Upper lobe of left lung (tissue), 6 donors: ENCODE data around the gene ANO10. TPM values are rescaled to one million over a fixed set of nuclear protein-coding genes. Genes with fewer than 3 reads are reported as not detected.
"Not testable (repeated sequence)": the region's sequence is repeated elsewhere in the genome, so short reads cannot be mapped to it uniquely, and the experiment has no call there.

Source experiments
- ATAC-seq, 2 donors: fragments of 200-7000 bp; cut with Tn5 transposase; one replicate each; pipeline ENCODE4 v1.9.1; 2022; ENCODE audit warnings: mild to moderate bottlenecking in 2 of 2, moderate library complexity in 2 of 2; ENCODE audit not compliant: low FRiP score in 2 of 2
- DNase-seq, 2 donors: peaks; one replicate each; pipeline ENCODE4 v3.0.0-alpha.2; 2019 to 2020
- H3K27ac ChIP-seq, 4 donors: fragments of 200-600 bp; sonication (generic); one replicate each; pipeline ENCODE4 v1.5.1; 2016 to 2019
- H3K27me3 ChIP-seq, 4 donors: fragments of 200-600 bp; sonication (generic); one replicate each; pipeline ENCODE4 v1.5.1; 2017 to 2019
- H3K36me3 ChIP-seq, 4 donors: fragments of 200-600 bp; sonication (generic); one replicate each; pipeline ENCODE4 v1.5.1; 2016 to 2019
- H3K4me1 ChIP-seq, 4 donors: fragments of 200-600 bp; sonication (generic); one replicate each; pipeline ENCODE4 v1.5.1; 2018 to 2019
- H3K4me3 ChIP-seq, 4 donors: fragments of 200-600 bp; sonication (generic); one replicate each; pipeline ENCODE4 v1.5.1; 2017 to 2019; ENCODE audit warnings: mild to moderate bottlenecking in 2 of 4, moderate library complexity in 1 of 4
- H3K9me3 ChIP-seq, 4 donors: fragments of 200-600 bp; sonication (generic); one replicate each; pipeline ENCODE4 v1.5.1; 2018 to 2019
- EP300 ChIP-seq, 4 donors: sonication (generic); formaldehyde crosslinking; IDR thresholded peaks; one replicate each; pipeline ENCODE4 v1.5.1; 2017; ENCODE audit warnings: antibody characterized with exemption in 4 of 4, control low read depth in 2 of 4
- POLR2A ChIP-seq, 4 donors: fragments of 450-650 bp; IDR thresholded peaks; one replicate each; pipeline ENCODE4 v1.5.1; 2016 to 2017; ENCODE audit warnings: antibody characterized with exemption in 4 of 4, mild to moderate bottlenecking in 2 of 4
- POLR2AphosphoS5 ChIP-seq, 2 donors: sonication (generic); formaldehyde crosslinking; IDR thresholded peaks; one replicate each; pipeline ENCODE4 v1.5.1; 2017; ENCODE audit warnings: antibody characterized with exemption in 2 of 2
- WGBS, 2 donors: methylation state at CpG; one replicate each; pipeline ENCODE4 v1.1.5; 2017 to 2018; 5-methylcytosine and 5-hydroxymethylcytosine counted together
- total RNA-seq, 6 donors: library from RNA; depleted of rRNA in 4 of 6; stranded (reverse); fragments of >200 nt in 4 of 6; gene quantifications; one replicate each; pipeline versions ENCODE4 v1.1.0 to v1.2.1, GENCODE V29; 2016 to 2021
- TF ChIP-seq, protein P1 (sequence below), 6 experiments: fragments of 450-650 bp in 4 of 6; fragments of 200-600 bp in 2 of 6; sonication (generic) in 2 of 6; IDR thresholded peaks; one replicate each; pipeline ENCODE4 v1.5.1; 2016 to 2019; ENCODE audit warnings: antibody characterized with exemption in 6 of 6
- donor health status: DM: no; HTN: no; CAD: no; lungs with moderate emphysema.
- donor health status: DM: no; HTN: yes; CAD: no; lungs with severe emphysema.

The ANO10 gene, protein sequence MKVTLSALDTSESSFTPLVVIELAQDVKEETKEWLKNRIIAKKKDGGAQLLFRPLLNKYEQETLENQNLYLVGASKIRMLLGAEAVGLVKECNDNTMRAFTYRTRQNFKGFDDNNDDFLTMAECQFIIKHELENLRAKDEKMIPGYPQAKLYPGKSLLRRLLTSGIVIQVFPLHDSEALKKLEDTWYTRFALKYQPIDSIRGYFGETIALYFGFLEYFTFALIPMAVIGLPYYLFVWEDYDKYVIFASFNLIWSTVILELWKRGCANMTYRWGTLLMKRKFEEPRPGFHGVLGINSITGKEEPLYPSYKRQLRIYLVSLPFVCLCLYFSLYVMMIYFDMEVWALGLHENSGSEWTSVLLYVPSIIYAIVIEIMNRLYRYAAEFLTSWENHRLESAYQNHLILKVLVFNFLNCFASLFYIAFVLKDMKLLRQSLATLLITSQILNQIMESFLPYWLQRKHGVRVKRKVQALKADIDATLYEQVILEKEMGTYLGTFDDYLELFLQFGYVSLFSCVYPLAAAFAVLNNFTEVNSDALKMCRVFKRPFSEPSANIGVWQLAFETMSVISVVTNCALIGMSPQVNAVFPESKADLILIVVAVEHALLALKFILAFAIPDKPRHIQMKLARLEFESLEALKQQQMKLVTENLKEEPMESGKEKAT
- 10 to 100 TPM; 12.9 to 27.2 (median 18.3) TPM for total RNA-seq

DNA sequence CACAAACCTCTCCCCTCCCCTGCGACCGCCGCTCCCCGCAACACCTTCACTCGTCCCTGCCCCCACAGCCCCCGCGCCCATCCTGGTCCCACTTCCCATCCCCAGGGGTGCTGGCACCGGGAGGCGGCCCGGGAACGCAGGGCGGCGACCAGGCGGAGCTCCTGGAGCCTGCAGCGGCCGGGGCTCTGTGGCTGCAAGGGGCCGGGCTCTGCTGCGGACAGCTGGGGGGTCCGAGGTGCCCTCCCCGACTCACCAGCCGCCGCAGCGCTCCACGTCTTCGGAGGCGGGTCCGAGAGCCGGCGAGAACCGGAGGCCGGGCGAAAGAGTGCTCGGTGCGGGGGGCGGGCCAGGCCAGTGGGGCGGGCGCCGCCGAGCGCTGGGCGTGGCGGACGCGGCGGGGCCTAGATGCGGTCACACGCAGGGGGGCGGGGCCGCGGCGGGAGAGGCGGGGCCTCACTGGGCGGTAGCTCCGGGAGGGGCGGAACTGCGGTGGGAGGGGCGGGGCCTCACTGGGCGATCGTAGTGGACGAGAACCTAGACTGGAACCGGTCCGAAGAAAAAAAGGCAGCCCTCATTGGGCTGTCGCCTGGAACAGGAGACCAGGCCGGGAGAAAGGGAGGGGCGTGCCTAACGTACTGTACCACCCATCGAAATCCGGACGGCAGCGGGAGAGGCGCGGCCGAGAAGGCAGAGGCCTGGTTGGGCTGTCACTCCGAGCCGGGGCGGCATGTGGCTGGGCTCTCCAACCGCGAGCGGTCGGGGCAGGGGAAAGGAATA lies at the start of gene ANO10:
TSS of gene ANO10 (minus strand) at position 356 of the 777 bp plus-strand sequence. CDS start 16,159 bp downstream, outside the sequence.
- WGBS, 2 donors = 0 to 1% methylated on average over 20 to 38 of the region's 80 CpGs
- Histone ChIP-seq H3K9me3 (no peaks in the 10 kb centered on the region), H3K4me1 (peaks cover 6 to 14% (median 10%) of the 10 kb centered on the region in 4 donors), H3K27me3 (no peaks in the 10 kb centered on the region), H3K27ac (peak within 1 kb of the TSS; percentile 77 to 91 (median 87)), H3K4me3 (peak within 1 kb of the TSS; percentile 77 to 98 (median 88)), H3K36me3 (no peaks in the 10 kb centered on the region)
- TF ChIP-seq POLR2AphosphoS5 (IDR thresholded peaks at IDR 0.05) (peak; percentile 40 to 81), POLR2A (IDR thresholded peaks at IDR 0.05) (peak in 2 of 4 donors; percentile 63 to 73), EP300 (IDR thresholded peaks at IDR 0.05) (peak in 1 of 4 donors; percentile 21)
- TF ChIP-seq, protein P1, sequence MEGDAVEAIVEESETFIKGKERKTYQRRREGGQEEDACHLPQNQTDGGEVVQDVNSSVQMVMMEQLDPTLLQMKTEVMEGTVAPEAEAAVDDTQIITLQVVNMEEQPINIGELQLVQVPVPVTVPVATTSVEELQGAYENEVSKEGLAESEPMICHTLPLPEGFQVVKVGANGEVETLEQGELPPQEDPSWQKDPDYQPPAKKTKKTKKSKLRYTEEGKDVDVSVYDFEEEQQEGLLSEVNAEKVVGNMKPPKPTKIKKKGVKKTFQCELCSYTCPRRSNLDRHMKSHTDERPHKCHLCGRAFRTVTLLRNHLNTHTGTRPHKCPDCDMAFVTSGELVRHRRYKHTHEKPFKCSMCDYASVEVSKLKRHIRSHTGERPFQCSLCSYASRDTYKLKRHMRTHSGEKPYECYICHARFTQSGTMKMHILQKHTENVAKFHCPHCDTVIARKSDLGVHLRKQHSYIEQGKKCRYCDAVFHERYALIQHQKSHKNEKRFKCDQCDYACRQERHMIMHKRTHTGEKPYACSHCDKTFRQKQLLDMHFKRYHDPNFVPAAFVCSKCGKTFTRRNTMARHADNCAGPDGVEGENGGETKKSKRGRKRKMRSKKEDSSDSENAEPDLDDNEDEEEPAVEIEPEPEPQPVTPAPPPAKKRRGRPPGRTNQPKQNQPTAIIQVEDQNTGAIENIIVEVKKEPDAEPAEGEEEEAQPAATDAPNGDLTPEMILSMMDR (IDR thresholded peaks at IDR 0.05) = no peak
- ATAC-seq (peak; percentile 99), DNase-seq (peak; percentile 100)

DNA sequence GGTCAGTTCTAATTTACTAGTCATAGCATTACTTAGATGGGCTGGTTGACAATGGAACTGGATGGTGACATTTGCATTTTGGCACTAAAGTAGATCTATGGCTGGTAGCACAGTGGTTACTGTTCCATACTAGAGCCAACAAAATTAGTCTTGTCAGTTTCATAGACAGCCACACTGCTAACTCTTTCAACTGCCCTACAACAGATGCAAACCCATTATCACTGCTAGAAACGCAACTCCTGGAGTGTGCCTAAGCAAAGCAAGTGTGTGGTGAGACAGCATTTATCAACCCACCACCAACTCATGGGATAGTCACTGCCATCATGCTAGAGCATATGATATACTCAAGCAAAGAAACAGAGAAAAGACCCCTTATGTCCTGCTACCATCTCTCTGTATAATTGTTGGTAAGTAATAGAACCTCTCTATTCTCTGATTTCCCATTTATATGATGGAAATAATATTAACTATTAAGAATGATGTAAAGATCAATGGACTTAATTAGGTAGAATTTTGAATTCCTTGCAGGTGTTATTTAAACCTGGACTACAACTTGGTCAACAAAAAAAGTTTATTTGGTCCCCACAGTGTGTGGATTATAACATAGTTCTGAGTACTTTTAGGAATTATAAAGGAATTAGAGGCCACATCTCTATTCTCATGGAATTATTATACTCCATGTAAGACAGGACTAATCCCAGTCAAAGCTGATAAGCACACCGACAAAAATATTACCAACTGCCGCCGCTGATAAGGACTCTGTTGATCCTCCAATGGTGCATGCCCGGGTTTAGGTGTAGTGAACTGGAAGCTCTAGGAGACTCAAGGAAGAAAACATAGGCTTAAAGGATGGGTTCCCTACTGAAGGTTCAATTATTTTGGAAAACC lies 49.1 kb upstream of the ANO10 start:
- no peak overlapping the region for H3K27ac ChIP-seq
- no peaks in the 10 kb centered on the region for H3K9me3 ChIP-seq
- DNase-seq = no peak
- H3K4me1 ChIP-seq = no peaks in the 10 kb centered on the region
- no peak overlapping the region for H3K4me3 ChIP-seq
- no peaks in the 10 kb centered on the region for H3K27me3 ChIP-seq
- TF ChIP-seq POLR2A (IDR thresholded peaks at IDR 0.05) = no peak
- TF ChIP-seq POLR2AphosphoS5 (IDR thresholded peaks at IDR 0.05) = no peak
- TF ChIP-seq, protein P1 (IDR thresholded peaks at IDR 0.05) = no peak
- no peak for TF ChIP-seq EP300 (IDR thresholded peaks at IDR 0.05)
- no peak for ATAC-seq
- WGBS, 2 donors = 96 to 98% methylated on average over 5 of the region's 5 CpGs
- H3K36me3 ChIP-seq = no peaks in the 10 kb centered on the region

DNA sequence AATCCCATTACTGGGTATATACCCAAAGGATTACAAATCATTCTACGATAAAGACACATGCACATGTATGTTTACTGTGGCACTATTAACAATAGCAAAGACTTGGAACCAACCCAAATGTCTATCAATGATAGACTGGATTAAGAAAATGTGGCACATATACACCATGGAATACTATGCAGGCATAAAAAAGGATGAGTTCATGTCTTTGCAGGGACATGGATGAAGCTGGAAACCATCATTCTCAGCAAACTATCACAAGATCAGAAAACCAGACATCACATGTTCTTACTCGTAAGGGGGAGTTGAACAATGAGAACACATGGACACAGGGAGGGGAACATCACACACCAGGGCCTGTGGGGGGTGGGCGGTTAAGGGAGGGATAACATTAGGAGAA lies 43.2 kb upstream of the ANO10 start:
- H3K27ac ChIP-seq, H3K27me3 ChIP-seq, H3K4me1 ChIP-seq, DNase-seq, H3K9me3 ChIP-seq, H3K4me3 ChIP-seq, ATAC-seq, H3K36me3 ChIP-seq: not testable (repeated sequence)
- 86 to 94% methylated on average over 3 of the region's 3 CpGs for WGBS, 2 donors

DNA sequence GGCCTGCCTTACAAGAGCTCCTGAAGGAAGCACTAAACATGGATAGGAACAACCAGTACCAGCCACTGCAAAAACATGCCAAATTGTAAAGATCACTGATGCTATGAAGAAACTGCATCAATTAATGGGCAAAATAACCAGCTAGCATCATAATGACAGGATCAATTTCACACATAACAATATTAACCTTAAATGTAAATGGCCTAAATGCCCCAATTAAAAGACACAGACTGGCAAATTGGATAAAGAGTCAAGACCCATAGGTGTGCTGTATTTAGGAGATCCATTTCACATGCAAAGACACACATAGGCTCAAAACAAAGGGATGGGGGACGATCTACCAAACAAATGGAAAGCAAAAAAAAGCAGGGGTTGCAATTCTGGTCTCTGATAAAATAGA lies 39.6 kb upstream of the ANO10 start:
- not testable (repeated sequence) for DNase-seq, ATAC-seq, H3K36me3 ChIP-seq, H3K27ac ChIP-seq, H3K4me1 ChIP-seq, H3K4me3 ChIP-seq, H3K27me3 ChIP-seq, H3K9me3 ChIP-seq
- 84 to 90% methylated on average over 1 of the region's 1 CpG for WGBS, 2 donors

DNA sequence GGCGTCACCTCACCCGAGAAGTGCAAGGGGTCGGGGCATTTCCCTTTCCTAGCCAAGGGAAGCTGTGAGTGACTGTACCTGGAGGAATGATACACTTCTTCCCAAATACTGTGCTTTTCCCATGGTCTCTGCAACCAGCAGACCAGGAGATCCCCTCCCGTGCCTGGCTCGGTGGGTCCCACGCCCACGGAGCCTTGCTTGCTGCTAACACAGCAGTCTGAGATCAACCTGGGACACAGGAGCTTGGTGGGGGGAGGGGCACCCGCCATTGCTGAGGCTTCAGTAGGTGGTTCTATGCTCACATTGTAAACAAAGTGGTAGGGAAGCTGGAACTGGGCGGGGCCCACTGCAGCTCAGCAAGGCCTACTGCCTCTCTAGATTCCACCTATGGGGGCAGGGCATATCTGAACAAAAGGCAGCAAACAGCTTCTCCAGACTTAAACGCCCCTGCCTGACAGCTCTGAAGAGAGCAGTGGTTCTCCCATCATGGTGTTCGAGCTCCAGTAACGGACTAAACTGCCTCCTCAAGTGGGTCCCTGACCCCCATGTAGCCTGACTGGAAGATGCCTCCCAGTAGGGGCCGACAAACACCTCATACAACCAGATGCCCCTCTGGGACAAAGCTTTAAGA lies 37.6 kb upstream of the ANO10 start:
- H3K27me3 ChIP-seq = no peaks in the 10 kb centered on the region
- H3K36me3 ChIP-seq = no peaks in the 10 kb centered on the region
- no peaks in the 10 kb centered on the region for H3K4me1 ChIP-seq
- H3K4me3 ChIP-seq = no peak overlapping the region
- H3K27ac ChIP-seq = no peak overlapping the region
- no peak for TF ChIP-seq POLR2AphosphoS5 (IDR thresholded peaks at IDR 0.05)
- no peak for TF ChIP-seq EP300 (IDR thresholded peaks at IDR 0.05)
- no peak for TF ChIP-seq POLR2A (IDR thresholded peaks at IDR 0.05)
- TF ChIP-seq, protein P1 (IDR thresholded peaks at IDR 0.05) = no peak
- DNase-seq (no peak), ATAC-seq (no peak)
- no peaks in the 10 kb centered on the region for H3K9me3 ChIP-seq
- 82 to 85% methylated on average over 11 to 13 of the region's 13 CpGs for WGBS, 2 donors

DNA sequence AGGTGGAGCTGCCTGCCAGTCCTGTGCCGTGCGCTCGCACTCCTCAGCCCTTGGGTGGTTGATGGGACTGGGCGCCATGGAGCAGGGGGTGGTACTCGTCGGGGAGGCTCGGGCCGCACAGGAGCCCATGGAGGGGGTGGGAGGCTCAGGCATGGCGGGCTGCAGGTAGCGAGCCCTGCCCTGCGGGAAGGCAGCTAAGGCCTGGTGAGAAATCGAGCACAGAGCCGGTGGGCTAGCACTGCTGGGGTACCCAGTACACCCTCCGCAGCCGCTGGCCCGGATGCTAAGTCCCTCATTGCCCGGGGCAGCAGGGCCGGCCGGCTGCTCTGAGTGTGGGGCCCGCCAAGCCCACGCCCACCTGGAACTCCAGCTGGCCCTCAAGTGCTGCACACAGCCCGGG lies 34.6 kb upstream of the ANO10 start:
- not testable (repeated sequence) for ATAC-seq, H3K4me1 ChIP-seq, H3K9me3 ChIP-seq, H3K27me3 ChIP-seq, H3K27ac ChIP-seq, H3K4me3 ChIP-seq, H3K36me3 ChIP-seq
- peak in 1 of 2 donors; percentile 61 for DNase-seq
- 94 to 100% methylated on average over 6 to 16 of the region's 22 CpGs for WGBS, 2 donors
